IMR-90 (cell line): ENCODE data around the gene USP30. TPM values are rescaled to one million over a fixed set of nuclear protein-coding genes. Genes with fewer than 3 reads are reported as not detected.

ENCODE experiments used
- ATAC-seq: fragments of 200-7000 bp; cut with Tn5 transposase; 2 replicates; pipeline ENCODE4 v1.9.1; 2020; ENCODE audit warnings: low read depth, mild to moderate bottlenecking, moderate library complexity
- BruUV-seq: library from RNA; stranded (reverse); fragments of 400-500 nt; replicated peaks from 2 replicates; lab custom pipeline; 2021; lab: Mats Ljungman, UMichigan
- CTCF ChIA-PET: fragments of 300-600 bp; formaldehyde crosslinking; extraction: SDS; loops from one replicate; lab custom pipeline; 2021; ENCODE audit warnings: antibody characterized with exemption; lab: Yijun Ruan, JAX
- POLR2A ChIA-PET: fragments of 300-600 bp; sonication (Branson Sonifier 250); formaldehyde crosslinking; loops from one replicate; lab custom pipeline; 2022; ENCODE audit warnings: antibody characterized with exemption; ENCODE audit not compliant: unreplicated experiment; lab: Charles Lee
- DNase-seq: peaks from one replicate; pipeline ENCODE4 v3.0.0; 2013
- H2AFZ ChIP-seq: replicated peaks from 2 replicates; pipeline ENCODE3; 2013; ENCODE audit warnings: low read length, mild to moderate bottlenecking; ENCODE audit not compliant: poor library complexity
- H2AK5ac ChIP-seq: 2 replicates; pipeline ENCODE4 v1.6.1; 2013; ENCODE audit warnings: low read depth, low read length, inconsistent platforms
- H2AK9ac ChIP-seq: replicated peaks from 2 replicates; pipeline ENCODE3; 2013; ENCODE audit warnings: mild to moderate bottlenecking, low read depth, low read length, moderate library complexity; ENCODE audit not compliant: poor library complexity
- H2BK120ac ChIP-seq: 2 replicates; pipeline ENCODE4 v1.6.1; 2013; ENCODE audit warnings: low read depth, low read length, inconsistent platforms
- H2BK15ac ChIP-seq: 3 replicates; pipeline ENCODE4 v1.6.1; 2013; ENCODE audit warnings: low read depth, low read length, inconsistent platforms
- H2BK20ac ChIP-seq: 2 replicates; pipeline ENCODE4 v1.6.1; 2013; ENCODE audit warnings: low read depth, mild to moderate bottlenecking, inconsistent platforms, low read length, moderate library complexity
- H2BK5ac ChIP-seq: 2 replicates; pipeline ENCODE4 v1.6.1; 2013; ENCODE audit warnings: mild to moderate bottlenecking, low read depth, low read length, inconsistent platforms; ENCODE audit not compliant: poor library complexity, severe bottlenecking
- H3K14ac ChIP-seq: replicated peaks from 2 replicates; pipeline ENCODE4 v1.6.1; 2013; ENCODE audit warnings: low read depth, low read length, inconsistent platforms
- H3K18ac ChIP-seq: 2 replicates; pipeline ENCODE4 v1.6.1; 2013; ENCODE audit warnings: low read depth, low read length, control low read depth
- H3K23ac ChIP-seq: 2 replicates; pipeline ENCODE4 v1.6.1; 2013; ENCODE audit warnings: low read depth, low read length, inconsistent platforms
- H3K27ac ChIP-seq: 2 replicates; pipeline ENCODE4 v1.5.1; 2013; ENCODE audit warnings: mild to moderate bottlenecking, control low read depth, low read length; ENCODE audit not compliant: insufficient read depth
- H3K27me3 ChIP-seq: 2 replicates; pipeline ENCODE4 v1.6.1; 2013; ENCODE audit warnings: low read length; ENCODE audit not compliant: control insufficient read depth, insufficient read depth
- H3K36me3 ChIP-seq: 2 replicates; pipeline ENCODE4 v1.6.1; 2013; ENCODE audit warnings: low read length, mixed read lengths; ENCODE audit not compliant: control insufficient read depth, insufficient read depth
- H3K4ac ChIP-seq: 2 replicates; pipeline ENCODE4 v1.6.1; 2013; ENCODE audit warnings: low read depth, low read length, inconsistent platforms
- H3K4me1 ChIP-seq: 2 replicates; pipeline ENCODE4 v1.6.1; 2013; ENCODE audit warnings: low read length, mixed read lengths; ENCODE audit not compliant: control insufficient read depth, insufficient read depth
- H3K4me2 ChIP-seq: 2 replicates; pipeline ENCODE4 v1.6.1; 2013; ENCODE audit warnings: low read depth, mild to moderate bottlenecking, control low read depth, low read length, moderate library complexity
- H3K4me3 ChIP-seq: 2 replicates; pipeline ENCODE4 v1.5.1; 2013; ENCODE audit warnings: low read depth, mild to moderate bottlenecking, control low read depth, low read length, moderate library complexity; ENCODE audit not compliant: insufficient read depth
- H3K56ac ChIP-seq: 2 replicates; pipeline ENCODE4 v1.6.1; 2013; ENCODE audit warnings: low read length, inconsistent platforms; ENCODE audit not compliant: insufficient read depth; ENCODE audit errors: extremely low read depth
- H3K79me1 ChIP-seq, 2 experiments: 2 replicates each; pipeline ENCODE4 v1.6.1; 2013; ENCODE audit warnings: low read length in 2 of 2, inconsistent platforms in 1 of 2, low read depth in 1 of 2
- H3K9ac ChIP-seq: 2 replicates; pipeline ENCODE4 v1.6.1; 2013; ENCODE audit warnings: low read depth, low read length, control low read depth
- H3K9me1 ChIP-seq: 2 replicates; pipeline ENCODE4 v1.6.1; 2013; ENCODE audit warnings: low read length, inconsistent platforms; ENCODE audit not compliant: insufficient read depth
- H3K9me3 ChIP-seq: 2 replicates; pipeline ENCODE4 v1.6.1; 2013; ENCODE audit warnings: low read length; ENCODE audit not compliant: control insufficient read depth, insufficient read depth
- H4K20me1 ChIP-seq: 2 replicates; pipeline ENCODE4 v1.6.1; 2013; ENCODE audit warnings: low read length, inconsistent platforms; ENCODE audit not compliant: insufficient read depth
- H4K5ac ChIP-seq: 2 replicates; pipeline ENCODE4 v1.6.1; 2013; ENCODE audit warnings: mild to moderate bottlenecking, low read depth, low read length, control low read depth
- H4K8ac ChIP-seq, 2 experiments: 2 replicates each; pipeline ENCODE4 v1.6.1; 2013; ENCODE audit warnings: low read depth in 2 of 2, low read length in 2 of 2, control low read depth in 1 of 2, inconsistent platforms in 1 of 2
- H4K91ac ChIP-seq: 2 replicates; pipeline ENCODE4 v1.6.1; 2013; ENCODE audit warnings: low read depth, low read length, inconsistent platforms; ENCODE audit not compliant: insufficient read depth
- CHD1 ChIP-seq: IDR thresholded peaks from 2 replicates; pipeline ENCODE4 v1.6.1; 2012; ENCODE audit warnings: low read depth, low read length, improper control_type of control experiment
- CTCF ChIP-seq: conservative IDR thresholded peaks from 2 replicates; pipeline ENCODE4 v1.5.1; 2012; ENCODE audit warnings: mild to moderate bottlenecking, low read depth, low read length, improper control_type of control experiment
- ELK1 ChIP-seq: fragments of 150-350 bp; IDR thresholded peaks from 2 replicates; pipeline ENCODE4 v1.6.1; 2016; ENCODE audit warnings: low read depth, mild to moderate bottlenecking, low read length, moderate library complexity, borderline replicate concordance
- FOS ChIP-seq: fragments of 150-350 bp; IDR thresholded peaks from 2 replicates; pipeline ENCODE4 v1.6.1; 2016; ENCODE audit warnings: low read depth, low read length
- MAZ ChIP-seq: IDR thresholded peaks from 2 replicates; pipeline ENCODE4 v1.6.1; 2012; ENCODE audit warnings: low read depth, mild to moderate bottlenecking, low read length, improper control_type of control experiment, moderate library complexity, borderline replicate concordance
- MXI1 ChIP-seq: IDR thresholded peaks from 2 replicates; pipeline ENCODE4 v1.6.1; 2012; ENCODE audit warnings: low read depth, mild to moderate bottlenecking, low read length, moderate library complexity, borderline replicate concordance
- NFE2L2 ChIP-seq: fragments of 150-350 bp; IDR thresholded peaks from 2 replicates; pipeline ENCODE4 v1.6.1; 2016; ENCODE audit warnings: low read depth, mild to moderate bottlenecking, low read length
- RAD21 ChIP-seq: IDR thresholded peaks from 2 replicates; pipeline ENCODE4 v1.6.1; 2012; ENCODE audit warnings: low read length, improper control_type of control experiment
- RFX5 ChIP-seq: IDR thresholded peaks from 2 replicates; pipeline ENCODE4 v1.8.0; 2012; ENCODE audit warnings: low read depth, mild to moderate bottlenecking, low read length, moderate library complexity
- USF2 ChIP-seq: fragments of 150-350 bp; IDR thresholded peaks from 2 replicates; pipeline ENCODE4 v1.6.1; 2017; ENCODE audit warnings: mild to moderate bottlenecking, antibody characterized with exemption, low read length, low read depth
- WGBS, 2 experiments: methylation state at CpG; one replicate each; pipeline versions ENCODE4 v1.1.5 to v1.1.7; 2013; ENCODE audit warnings: missing lambda C conversion rate in 2 of 2; ENCODE audit not compliant: insufficient read length in 1 of 2; ENCODE audit errors: extremely low coverage in 2 of 2; 5-methylcytosine and 5-hydroxymethylcytosine counted together
- dilution Hi-C: fragments of 300-500 bp; cut with HindIII; formaldehyde crosslinking; loops from one replicate; pipeline ENCODE4 v1.14.3; 2018; ENCODE audit warnings: low sequenced_read_pairs; ENCODE audit not compliant: unreplicated experiment
- in situ Hi-C: fragments of 300-500 bp; cut with MboI; formaldehyde crosslinking; loops from 3 replicates; pipeline ENCODE4 v1.14.3; 2019; ENCODE audit warnings: low sequenced_read_pairs, inconsistent platforms, mixed read lengths
- intact Hi-C: fragments of 100-400 bp; cut with micrococcal nuclease; formaldehyde crosslinking; loops from 2 replicates; pipeline ENCODE4 v1.10.0; 2022
- polyA plus RNA-seq, 3 experiments: library from polyadenylated mRNA; depleted of rRNA; stranded (reverse); fragments of >200 nt; gene quantifications; 2 replicates each; pipeline ENCODE4 v1.2.3, GENCODE V29; 2012; ENCODE audit warnings: low replicate concordance in 1 of 3
- total RNA-seq: library from RNA; depleted of rRNA; stranded (reverse); fragments of >200 nt; gene quantifications from 2 replicates; pipeline ENCODE4 v1.2.3, GENCODE V29; 2012

USP30 gene
- total and polyA plus RNA-seq, 2 of the 4 experiments (the other 2 are of a cell fraction): 10.4 to 11.2 TPM

- no peak overlapping the region for H4K5ac ChIP-seq
- H3K79me1 ChIP-seq: no peaks in the 10 kb centered on the region
- H3K4me1 ChIP-seq: no peaks in the 10 kb centered on the region
- no peak overlapping the region for H3K4me3 ChIP-seq
- no peak overlapping the region for H3K27ac ChIP-seq
- H2BK5ac ChIP-seq: no peak overlapping the region
- H3K4ac ChIP-seq: no peak overlapping the region
- no peak overlapping the region for H2AK5ac ChIP-seq
- intact Hi-C loops: no loop called here
- H2AK9ac ChIP-seq: no peak overlapping the region
- H4K91ac ChIP-seq: no peak overlapping the region
- dilution Hi-C loops: no loop called here
- no peaks in the 10 kb centered on the region for H3K27me3 ChIP-seq
- ChIA-PET POLR2A (no interaction called here), CTCF (interaction anchor here (0.9 to 1.5 kb wide), 3 partner anchors 9 to 273 kb away, joined by 3 to 4 read pairs (median 3); no protein-coding TSS in a partner anchor)
- no peaks in the 10 kb centered on the region for H3K9me3 ChIP-seq
- no peak overlapping the region for H3K23ac ChIP-seq
- no peak overlapping the region for H3K18ac ChIP-seq
- DNase-seq: no peak
- no peaks in the 10 kb centered on the region for H4K20me1 ChIP-seq
- no peak overlapping the region for H3K56ac ChIP-seq
- in situ Hi-C loops: no loop called here
- no peak overlapping the region for H2AFZ ChIP-seq
- no peaks in the 10 kb centered on the region for H3K36me3 ChIP-seq
- TF ChIP-seq USF2: no peak
- no peak for TF ChIP-seq CHD1
- no peak for TF ChIP-seq ELK1
- TF ChIP-seq MXI1: no peak
- no peak for TF ChIP-seq FOS
- TF ChIP-seq RFX5: no peak
- TF ChIP-seq CTCF: no peak
- no peak for TF ChIP-seq MAZ
- TF ChIP-seq RAD21: no peak
- TF ChIP-seq NFE2L2: no peak
- no peaks in the 10 kb centered on the region for H3K9me1 ChIP-seq
- H3K4me2 ChIP-seq: no peak overlapping the region
- H2BK15ac ChIP-seq: no peak overlapping the region
- no TSS peak for BruUV-seq
- no peak overlapping the region for H2BK120ac ChIP-seq
- no peak overlapping the region for H3K14ac ChIP-seq
- H3K9ac ChIP-seq: no peak overlapping the region
- no CpG with 5 or more reads among the region's 4 CpGs for WGBS, 2 experiments
- ATAC-seq: no peak
- no peak overlapping the region for H2BK20ac ChIP-seq
- H4K8ac ChIP-seq: no peak overlapping the region
These were observed 68.2 kb downstream of the USP30 start for GRCh38 chr12:109120557-109120956.
